ENCODE data around the gene DNAJB6. TPM values are rescaled to one million over a fixed set of nuclear protein-coding genes. Genes with fewer than 3 reads are reported as not detected.
"Not testable (repeated sequence)": the region's sequence is repeated elsewhere in the genome, so short reads cannot be mapped to it uniquely, and the experiment has no call there.

Gene DNAJB6
- total RNA-seq, 2 experiments from 2014 or later = 85.9 to 97.1 TPM

- Mint-ChIP-seq H3K27me3 (no peaks in the 10 kb centered on the region), H3K9me3 (no peaks in the 10 kb centered on the region), H3K4me3 (no peak overlapping the region), H3K4me1 (peaks cover 60% of the 10 kb centered on the region), H3K27ac (peak overlapping the region; percentile 47), H3K36me3 (ENCODE audit: low read depth) (no peaks in the 10 kb centered on the region)
- DNase-seq = no peak
- ChIA-PET POLR2A (interaction anchor here (0.9 to 4.3 kb wide), 2 partner anchors 11 to 29 kb away, joined by 3 to 20 read pairs; partner anchors contain the start of gene DNAJB6), CTCF (no interaction called here)
Measured at GRCh38 chr7:157306846-157307838, 29.7 kb upstream of the DNAJB6 start.

GRCh38 chr7:157309988-157310668, 26.7 kb upstream of the DNAJB6 start:
- no peaks in the 10 kb centered on the region for H3K9me3 Mint-ChIP-seq
- H3K4me1 Mint-ChIP-seq = peaks cover 41% of the 10 kb centered on the region
- H3K27me3 Mint-ChIP-seq = peaks cover 2% of the 10 kb centered on the region
- DNase-seq = no peak
- POLR2A ChIA-PET = no interaction called here
- CTCF ChIA-PET = no interaction called here
- no peak overlapping the region for H3K27ac Mint-ChIP-seq
- no peak overlapping the region for H3K4me3 Mint-ChIP-seq
- no peaks in the 10 kb centered on the region for H3K36me3 Mint-ChIP-seq (ENCODE audit: low read depth)

- H3K4me3 Mint-ChIP-seq = no peak overlapping the region
- no peak overlapping the region for H3K27ac Mint-ChIP-seq
- CTCF ChIA-PET = no interaction called here
- DNase-seq = no peak
- POLR2A ChIA-PET = no interaction called here
- H3K9me3 Mint-ChIP-seq = no peaks in the 10 kb centered on the region
- peaks cover 2% of the 10 kb centered on the region for H3K27me3 Mint-ChIP-seq
- H3K4me1 Mint-ChIP-seq = peaks cover 36% of the 10 kb centered on the region
- H3K36me3 Mint-ChIP-seq (ENCODE audit: low read depth) = no peaks in the 10 kb centered on the region
Measured at GRCh38 chr7:157310676-157311185, 26.1 kb upstream of the DNAJB6 start.

GRCh38 chr7:157312941-157313340, 23.9 kb upstream of the DNAJB6 start:
- no peak for DNase-seq
- Mint-ChIP-seq H3K4me1 (peaks cover 19% of the 10 kb centered on the region), H3K27me3 (peaks cover 9% of the 10 kb centered on the region), H3K27ac (no peak overlapping the region), H3K9me3 (no peaks in the 10 kb centered on the region), H3K4me3 (no peak overlapping the region), H3K36me3 (ENCODE audit: low read depth) (no peaks in the 10 kb centered on the region)
- ChIA-PET POLR2A (no interaction called here), CTCF (interaction anchor here (0.6 to 1.7 kb wide), 3 partner anchors 10 to 66 kb away, joined by 3 to 6 read pairs (median 3); no protein-coding TSS in a partner anchor)

- no peaks in the 10 kb centered on the region for H3K36me3 Mint-ChIP-seq (ENCODE audit: low read depth)
- no peak overlapping the region for H3K4me3 Mint-ChIP-seq
- H3K9me3 Mint-ChIP-seq = no peaks in the 10 kb centered on the region
- DNase-seq = no peak
- H3K4me1 Mint-ChIP-seq = peaks cover 24% of the 10 kb centered on the region
- peaks cover 9% of the 10 kb centered on the region for H3K27me3 Mint-ChIP-seq
- ChIA-PET CTCF (interaction anchor here (0.6 to 1.7 kb wide), 2 partner anchors 11 to 25 kb away, joined by 3 to 6 read pairs; no protein-coding TSS in a partner anchor), POLR2A (no interaction called here)
- H3K27ac Mint-ChIP-seq = no peak overlapping the region
Measured at GRCh38 chr7:157313645-157314044, 23.2 kb upstream of the DNAJB6 start.

GRCh38 chr7:157318015-157318706, 18.6 kb upstream of the DNAJB6 start:
- peaks cover 8% of the 10 kb centered on the region for H3K4me1 Mint-ChIP-seq
- H3K27ac Mint-ChIP-seq = peak overlapping the region; percentile 23
- H3K9me3 Mint-ChIP-seq = no peaks in the 10 kb centered on the region
- H3K27me3 Mint-ChIP-seq = peaks cover 9% of the 10 kb centered on the region
- ChIA-PET CTCF (no interaction called here), POLR2A (interaction anchor here (1.1 to 1.5 kb wide), 5 partner anchors 10 to 20 kb away, joined by 3 to 5 read pairs (median 3); partner anchors contain the start of gene DNAJB6)
- H3K4me3 Mint-ChIP-seq = no peak overlapping the region
- H3K36me3 Mint-ChIP-seq (ENCODE audit: low read depth) = no peaks in the 10 kb centered on the region
- DNase-seq = no peak

- Mint-ChIP-seq H3K9me3 (no peaks in the 10 kb centered on the region), H3K4me1 (peaks cover 8% of the 10 kb centered on the region), H3K36me3 (ENCODE audit: low read depth) (no peaks in the 10 kb centered on the region), H3K4me3 (no peak overlapping the region), H3K27me3 (peaks cover 10% of the 10 kb centered on the region), H3K27ac (no peak overlapping the region)
- DNase-seq = no peak
- CTCF ChIA-PET = no interaction called here
- POLR2A ChIA-PET = interaction anchor here (1.6 to 2.6 kb wide), 2 partner anchors 16 to 18 kb away, joined by 4 to 5 read pairs; partner anchors contain the start of gene DNAJB6
Measured at GRCh38 chr7:157320608-157320980, 16.2 kb upstream of the DNAJB6 start.

- Mint-ChIP-seq H3K27me3 (peaks cover 3% of the 10 kb centered on the region), H3K27ac (no peak overlapping the region), H3K9me3 (no peaks in the 10 kb centered on the region), H3K4me1 (peaks cover 5% of the 10 kb centered on the region), H3K4me3 (no peak overlapping the region), H3K36me3 (ENCODE audit: low read depth) (no peaks in the 10 kb centered on the region)
- POLR2A ChIA-PET = interaction anchor here (1.3 kb wide), 1 partner anchor 45 kb away, joined by 4 read pairs; no protein-coding TSS in a partner anchor
- no peak for DNase-seq
- CTCF ChIA-PET = interaction anchor here (0.9 kb wide), 1 partner anchor 16 kb away, joined by 3 read pairs; no protein-coding TSS in a partner anchor
Measured at GRCh38 chr7:157323401-157323800, 13.4 kb upstream of the DNAJB6 start.

GRCh38 chr7:157329447-157329846, 7.4 kb upstream of the DNAJB6 start:
- no peak overlapping the region for H3K27ac Mint-ChIP-seq
- ChIA-PET CTCF (no interaction called here), POLR2A (no interaction called here)
- no peak overlapping the region for H3K4me3 Mint-ChIP-seq
- no peaks in the 10 kb centered on the region for H3K36me3 Mint-ChIP-seq (ENCODE audit: low read depth)
- no peak for DNase-seq
- H3K9me3 Mint-ChIP-seq = no peaks in the 10 kb centered on the region
- H3K4me1 Mint-ChIP-seq = no peaks in the 10 kb centered on the region
- peaks cover 25% of the 10 kb centered on the region for H3K27me3 Mint-ChIP-seq

GRCh38 chr7:157330567-157330966, 6.2 kb upstream of the DNAJB6 start:
- DNase-seq; H3K9me3 Mint-ChIP-seq; CTCF ChIA-PET; H3K36me3 Mint-ChIP-seq (ENCODE audit: low read depth); H3K4me1 Mint-ChIP-seq; H3K27ac Mint-ChIP-seq; H3K4me3 Mint-ChIP-seq: not testable (repeated sequence)
- POLR2A ChIA-PET = interaction anchor here (1.5 kb wide), 1 partner anchor 9 kb away, joined by 3 read pairs; no protein-coding TSS in a partner anchor
- H3K27me3 Mint-ChIP-seq = peaks cover 27% of the 10 kb centered on the region

GRCh38 chr7:157331049-157331448, 5.8 kb upstream of the DNAJB6 start:
- POLR2A ChIA-PET = interaction anchor here (1.5 kb wide), 1 partner anchor 9 kb away, joined by 3 read pairs; no protein-coding TSS in a partner anchor
- peaks cover 27% of the 10 kb centered on the region for H3K27me3 Mint-ChIP-seq

GRCh38 chr7:157335236-157335635, 1.6 kb upstream of the DNAJB6 start:
- peaks cover 25% of the 10 kb centered on the region for H3K36me3 Mint-ChIP-seq (ENCODE audit: low read depth)
- CTCF ChIA-PET = no interaction called here
- POLR2A ChIA-PET = interaction anchor here (2.0 to 2.3 kb wide), 3 partner anchors 8 to 385 kb away, joined by 6 to 8 read pairs (median 7); partner anchors contain the start of gene NOM1
- no peaks in the 10 kb centered on the region for H3K9me3 Mint-ChIP-seq
- H3K4me1 Mint-ChIP-seq = peaks cover 29% of the 10 kb centered on the region
- H3K27ac Mint-ChIP-seq = peak overlapping the region; percentile 31
- DNase-seq = no peak
- H3K27me3 Mint-ChIP-seq = peaks cover 20% of the 10 kb centered on the region
- H3K4me3 Mint-ChIP-seq = peak overlapping the region; percentile 92

More at GRCh38 chr7:157331049-157331448, 5.8 kb upstream of the DNAJB6 start:
- CTCF ChIA-PET; H3K4me1 Mint-ChIP-seq; H3K9me3 Mint-ChIP-seq; DNase-seq; H3K36me3 Mint-ChIP-seq (ENCODE audit: low read depth); H3K27ac Mint-ChIP-seq; H3K4me3 Mint-ChIP-seq: not testable (repeated sequence)
